ENCODE data around the gene SC5D. TPM values are rescaled to one million over a fixed set of nuclear protein-coding genes. Genes with fewer than 3 reads are reported as not detected.

SC5D gene
- polyA plus RNA-seq, 1 donor from 2014 or later: 75.7 TPM

DNA sequence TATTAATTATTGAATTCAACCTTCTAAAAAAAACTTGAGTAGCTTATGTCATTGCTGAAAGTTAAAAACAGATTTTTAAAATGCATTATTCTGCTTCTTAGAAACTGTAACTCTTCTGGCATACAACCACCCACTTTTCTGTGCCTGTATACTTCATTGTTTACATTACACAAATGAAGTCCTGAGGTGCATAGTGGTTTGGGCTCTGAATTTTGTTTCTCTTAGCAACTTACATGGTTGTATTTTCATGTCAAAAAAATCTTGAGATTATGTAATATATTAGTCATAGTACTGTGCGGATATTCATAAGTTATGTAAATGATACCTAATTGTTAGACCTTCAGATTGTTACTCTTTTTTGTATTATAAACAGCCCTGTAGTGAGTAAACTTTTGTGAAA, 12.2 kb downstream of the SC5D start:
- Histone ChIP-seq H3K27ac (ENCODE audit: low read length) (no peak overlapping the region), H3K27me3 (ENCODE audit: insufficient read depth, low read depth, low read length) (no peaks in the 10 kb centered on the region), H4K20me1 (ENCODE audit: insufficient read depth) (no peaks in the 10 kb centered on the region), H3K4me2 (ENCODE audit: low read length) (no peak overlapping the region), H3K36me3 (ENCODE audit: insufficient read depth, low read length) (peaks cover 29% of the 10 kb centered on the region), H2AFZ (ENCODE audit: low read depth, low read length) (no peak overlapping the region), H3K4me3 (ENCODE audit: low read length) (no peak overlapping the region), H3K79me2 (replicated peaks; ENCODE audit: insufficient read depth, low read length) (peaks cover 18% of the 10 kb centered on the region), H3K9me2 (ENCODE audit: insufficient read depth, low read length) (no peaks in the 10 kb centered on the region), H3K9ac (ENCODE audit: low read length) (no peak overlapping the region), H3K9me3 (ENCODE audit: low read length) (no peaks in the 10 kb centered on the region), H3F3A (ENCODE audit: insufficient read depth, low read length, poor library complexity, severe bottlenecking) (no peaks in the 10 kb centered on the region)
- TF ChIP-seq POLR2AphosphoS5 (IDR thresholded peaks at IDR 0.05): no peak
- no peak for TF ChIP-seq EP300 (conservative IDR thresholded peaks at IDR 0.05; ENCODE audit: poor library complexity, severe bottlenecking)
- no peak for TF ChIP-seq EZH2 (IDR thresholded peaks at IDR 0.05; ENCODE audit: borderline replicate concordance, insufficient read depth, low read length, poor library complexity, severe bottlenecking)
- no peak for TF ChIP-seq MXI1 (conservative IDR thresholded peaks at IDR 0.05; ENCODE audit: poor library complexity, severe bottlenecking)
- TF ChIP-seq, protein P1, sequence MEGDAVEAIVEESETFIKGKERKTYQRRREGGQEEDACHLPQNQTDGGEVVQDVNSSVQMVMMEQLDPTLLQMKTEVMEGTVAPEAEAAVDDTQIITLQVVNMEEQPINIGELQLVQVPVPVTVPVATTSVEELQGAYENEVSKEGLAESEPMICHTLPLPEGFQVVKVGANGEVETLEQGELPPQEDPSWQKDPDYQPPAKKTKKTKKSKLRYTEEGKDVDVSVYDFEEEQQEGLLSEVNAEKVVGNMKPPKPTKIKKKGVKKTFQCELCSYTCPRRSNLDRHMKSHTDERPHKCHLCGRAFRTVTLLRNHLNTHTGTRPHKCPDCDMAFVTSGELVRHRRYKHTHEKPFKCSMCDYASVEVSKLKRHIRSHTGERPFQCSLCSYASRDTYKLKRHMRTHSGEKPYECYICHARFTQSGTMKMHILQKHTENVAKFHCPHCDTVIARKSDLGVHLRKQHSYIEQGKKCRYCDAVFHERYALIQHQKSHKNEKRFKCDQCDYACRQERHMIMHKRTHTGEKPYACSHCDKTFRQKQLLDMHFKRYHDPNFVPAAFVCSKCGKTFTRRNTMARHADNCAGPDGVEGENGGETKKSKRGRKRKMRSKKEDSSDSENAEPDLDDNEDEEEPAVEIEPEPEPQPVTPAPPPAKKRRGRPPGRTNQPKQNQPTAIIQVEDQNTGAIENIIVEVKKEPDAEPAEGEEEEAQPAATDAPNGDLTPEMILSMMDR (IDR thresholded peaks at IDR 0.05; ENCODE audit: poor library complexity, severe bottlenecking): no peak

DNA sequence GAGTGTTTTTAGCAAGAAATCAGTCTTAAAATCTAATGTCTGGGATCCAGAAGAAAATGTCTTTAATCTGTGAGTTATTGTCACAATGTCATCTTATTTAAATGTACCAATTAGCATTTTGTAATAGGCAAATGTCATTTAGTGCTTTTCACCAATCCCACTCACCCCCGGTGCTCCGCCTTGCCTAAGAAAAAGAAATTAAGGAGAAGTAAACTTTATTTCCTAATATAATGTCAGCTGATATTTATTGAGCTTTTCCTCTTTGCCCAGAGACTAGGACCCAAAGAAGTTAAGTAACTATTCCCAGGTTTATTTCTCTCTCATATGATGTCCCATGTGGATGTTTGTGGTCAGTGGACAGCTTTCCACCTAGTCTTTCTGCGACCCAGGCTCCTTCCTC, 16.2 kb downstream of the SC5D start:
- Histone ChIP-seq H3K9me2 (ENCODE audit: insufficient read depth, low read length) (no peaks in the 10 kb centered on the region), H3K4me2 (ENCODE audit: low read length) (no peak overlapping the region), H3K79me2 (replicated peaks; ENCODE audit: insufficient read depth, low read length) (peaks cover 2% of the 10 kb centered on the region), H2AFZ (ENCODE audit: low read depth, low read length) (no peak overlapping the region), H4K20me1 (ENCODE audit: insufficient read depth) (no peaks in the 10 kb centered on the region), H3K9me3 (ENCODE audit: low read length) (no peaks in the 10 kb centered on the region), H3F3A (ENCODE audit: insufficient read depth, low read length, poor library complexity, severe bottlenecking) (no peaks in the 10 kb centered on the region), H3K27ac (ENCODE audit: low read length) (no peak overlapping the region), H3K27me3 (ENCODE audit: insufficient read depth, low read depth, low read length) (no peaks in the 10 kb centered on the region), H3K4me3 (ENCODE audit: low read length) (no peak overlapping the region), H3K9ac (ENCODE audit: low read length) (no peak overlapping the region), H3K36me3 (ENCODE audit: insufficient read depth, low read length) (peaks cover 28% of the 10 kb centered on the region)
- TF ChIP-seq SMC3 (conservative IDR thresholded peaks at IDR 0.05; ENCODE audit: poor library complexity) (no peak), TAF1 (IDR thresholded peaks at IDR 0.05; ENCODE audit: low read depth) (no peak), POLR2AphosphoS5 (IDR thresholded peaks at IDR 0.05) (no peak), RAD21 (conservative IDR thresholded peaks at IDR 0.05) (no peak)

DNA sequence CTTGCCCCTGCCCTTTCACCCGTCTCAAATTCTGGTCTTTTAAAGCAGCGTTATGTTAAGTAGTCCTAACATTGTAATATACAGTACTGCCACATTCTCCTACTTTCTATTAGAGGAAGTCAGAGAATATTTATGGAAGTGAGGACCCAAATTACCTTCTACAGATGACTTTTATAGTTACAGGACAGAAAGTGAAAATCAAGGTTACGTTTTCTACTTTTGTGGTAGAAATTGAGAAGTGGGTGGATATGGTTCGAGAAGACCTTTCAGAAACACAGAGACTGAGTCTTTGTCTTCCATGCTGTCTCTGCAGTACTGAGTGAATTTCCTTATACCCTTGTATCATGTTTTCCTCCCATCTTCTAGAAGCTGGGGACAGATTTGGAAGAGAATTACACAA, 17.1 kb downstream of the SC5D start:
- TF ChIP-seq MXI1 (conservative IDR thresholded peaks at IDR 0.05; ENCODE audit: poor library complexity, severe bottlenecking): no peak
- TF ChIP-seq, protein P2, sequence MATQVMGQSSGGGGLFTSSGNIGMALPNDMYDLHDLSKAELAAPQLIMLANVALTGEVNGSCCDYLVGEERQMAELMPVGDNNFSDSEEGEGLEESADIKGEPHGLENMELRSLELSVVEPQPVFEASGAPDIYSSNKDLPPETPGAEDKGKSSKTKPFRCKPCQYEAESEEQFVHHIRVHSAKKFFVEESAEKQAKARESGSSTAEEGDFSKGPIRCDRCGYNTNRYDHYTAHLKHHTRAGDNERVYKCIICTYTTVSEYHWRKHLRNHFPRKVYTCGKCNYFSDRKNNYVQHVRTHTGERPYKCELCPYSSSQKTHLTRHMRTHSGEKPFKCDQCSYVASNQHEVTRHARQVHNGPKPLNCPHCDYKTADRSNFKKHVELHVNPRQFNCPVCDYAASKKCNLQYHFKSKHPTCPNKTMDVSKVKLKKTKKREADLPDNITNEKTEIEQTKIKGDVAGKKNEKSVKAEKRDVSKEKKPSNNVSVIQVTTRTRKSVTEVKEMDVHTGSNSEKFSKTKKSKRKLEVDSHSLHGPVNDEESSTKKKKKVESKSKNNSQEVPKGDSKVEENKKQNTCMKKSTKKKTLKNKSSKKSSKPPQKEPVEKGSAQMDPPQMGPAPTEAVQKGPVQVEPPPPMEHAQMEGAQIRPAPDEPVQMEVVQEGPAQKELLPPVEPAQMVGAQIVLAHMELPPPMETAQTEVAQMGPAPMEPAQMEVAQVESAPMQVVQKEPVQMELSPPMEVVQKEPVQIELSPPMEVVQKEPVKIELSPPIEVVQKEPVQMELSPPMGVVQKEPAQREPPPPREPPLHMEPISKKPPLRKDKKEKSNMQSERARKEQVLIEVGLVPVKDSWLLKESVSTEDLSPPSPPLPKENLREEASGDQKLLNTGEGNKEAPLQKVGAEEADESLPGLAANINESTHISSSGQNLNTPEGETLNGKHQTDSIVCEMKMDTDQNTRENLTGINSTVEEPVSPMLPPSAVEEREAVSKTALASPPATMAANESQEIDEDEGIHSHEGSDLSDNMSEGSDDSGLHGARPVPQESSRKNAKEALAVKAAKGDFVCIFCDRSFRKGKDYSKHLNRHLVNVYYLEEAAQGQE (IDR thresholded peaks at IDR 0.05; ENCODE audit: borderline replicate concordance): no peak
- no peak for TF ChIP-seq TAF1 (IDR thresholded peaks at IDR 0.05; ENCODE audit: low read depth)
- TF ChIP-seq SMC3 (conservative IDR thresholded peaks at IDR 0.05; ENCODE audit: poor library complexity): no peak
- TF ChIP-seq EZH2 (IDR thresholded peaks at IDR 0.05; ENCODE audit: borderline replicate concordance, insufficient read depth, low read length, poor library complexity, severe bottlenecking): no peak
- no peak for TF ChIP-seq EP300 (conservative IDR thresholded peaks at IDR 0.05; ENCODE audit: poor library complexity, severe bottlenecking)
- TF ChIP-seq POLR2AphosphoS5 (IDR thresholded peaks at IDR 0.05): no peak
- TF ChIP-seq, protein P1 (IDR thresholded peaks at IDR 0.05; ENCODE audit: poor library complexity, severe bottlenecking): no peak
- no peak for TF ChIP-seq RAD21 (conservative IDR thresholded peaks at IDR 0.05)
- H3K27ac ChIP-seq (ENCODE audit: low read length): no peak overlapping the region
- H3K27me3 ChIP-seq (ENCODE audit: insufficient read depth, low read depth, low read length): no peaks in the 10 kb centered on the region
- H3K9me2 ChIP-seq (ENCODE audit: insufficient read depth, low read length): no peaks in the 10 kb centered on the region
- no peak overlapping the region for H3K9ac ChIP-seq (ENCODE audit: low read length)
- no peak overlapping the region for H2AFZ ChIP-seq (ENCODE audit: low read depth, low read length)
- H3K36me3 ChIP-seq (ENCODE audit: insufficient read depth, low read length): peaks cover 21% of the 10 kb centered on the region
- H3K79me2 ChIP-seq (replicated peaks; ENCODE audit: insufficient read depth, low read length): no peaks in the 10 kb centered on the region
- H4K20me1 ChIP-seq (ENCODE audit: insufficient read depth): no peaks in the 10 kb centered on the region
- H3K4me3 ChIP-seq (ENCODE audit: low read length): no peak overlapping the region
- no peaks in the 10 kb centered on the region for H3K9me3 ChIP-seq (ENCODE audit: low read length)
- no peak overlapping the region for H3K4me2 ChIP-seq (ENCODE audit: low read length)
- no peaks in the 10 kb centered on the region for H3F3A ChIP-seq (ENCODE audit: insufficient read depth, low read length, poor library complexity, severe bottlenecking)
